HCT116 (cell line): Measurements from ENCODE around the gene KAZN. TPM values are rescaled to one million over a fixed set of nuclear protein-coding genes. Genes with fewer than 3 reads are reported as not detected.

Experiments
- ATAC-seq: fragments of 200-7000 bp; cut with Tn5 transposase; 2 replicates; pipeline ENCODE4 v1.9.1; 2020; ENCODE audit warnings: mild to moderate bottlenecking, moderate library complexity
- BruUV-seq: library from RNA; stranded (reverse); fragments of 400-500 nt; replicated peaks from 2 replicates; lab custom pipeline; 2021; lab: Mats Ljungman, UMichigan
- CTCF ChIA-PET: fragments of 300-600 bp; sonication (Branson Sonifier 250); formaldehyde crosslinking; loops from one replicate; lab custom pipeline; 2021; ENCODE audit warnings: antibody characterized with exemption; lab: Charles Lee
- POLR2A ChIA-PET: fragments of 300-600, 350-600 bp; sonication (Branson Sonifier 250); formaldehyde crosslinking; loops from one replicate; lab custom pipeline; 2021; ENCODE audit warnings: antibody characterized with exemption; lab: Charles Lee
- RAD21 ChIA-PET, 2 experiments: fragments of 300-600 bp; sonication (Branson Sonifier 250); formaldehyde crosslinking; loops; one replicate each; lab custom pipeline; 2023; ENCODE audit warnings: low total read pairs in 2 of 2; ENCODE audit not compliant: uncharacterized antibody in 2 of 2, unreplicated experiment in 2 of 2, low non-redundant PET in 1 of 2; lab: Charles Lee
- DNase-seq: peaks from one replicate; pipeline ENCODE4 v3.0.0-alpha.2; 2010; ENCODE audit warnings: low read depth, low spot score
- H2AFZ ChIP-seq: fragments of 200-600 bp; shearing (Covaris generic), sonication (generic); 2 replicates; pipeline ENCODE4 v1.6.1; 2017; ENCODE audit warnings: low read depth, mixed run types, mixed read lengths, antibody characterized with exemption, low read length; ENCODE audit not compliant: poor library complexity, severe bottlenecking
- H3K27ac ChIP-seq: 2 replicates; pipeline ENCODE4 v1.5.1; 2012; ENCODE audit warnings: low read depth, low read length
- H3K27me3 ChIP-seq: fragments of 200-600 bp; sonication (generic); 2 replicates; pipeline ENCODE4 v1.6.1; 2016; ENCODE audit warnings: mixed run types, low read length, mixed read lengths; ENCODE audit not compliant: insufficient read depth
- H3K36me3 ChIP-seq, 2 experiments: fragments of 200-500 bp in 1 of 2; fragments of 200-600 bp in 1 of 2; sonication (Bioruptor generic) in 1 of 2; sonication (generic) in 1 of 2; 2 replicates each; pipeline versions ENCODE4 v1.5.1 to v1.6.1; 2014 to 2016; ENCODE audit warnings: low read length in 2 of 2, inconsistent platforms in 1 of 2, mixed read lengths in 1 of 2, mixed run types in 1 of 2; ENCODE audit not compliant: insufficient read depth in 2 of 2, control insufficient read depth in 1 of 2
- H3K4me1 ChIP-seq, 2 experiments: fragments of 200-600 bp in 1 of 2; sonication (generic) in 1 of 2; 2 replicates each; pipeline versions ENCODE4 v1.5.1 to v1.6.1; 2012 to 2017; ENCODE audit warnings: low read length in 2 of 2, inconsistent platforms in 1 of 2, mild to moderate bottlenecking in 1 of 2, mixed read lengths in 1 of 2, mixed run types in 1 of 2, moderate library complexity in 1 of 2; ENCODE audit not compliant: insufficient read depth in 2 of 2, control insufficient read depth in 1 of 2
- H3K4me2 ChIP-seq: fragments of 200-600 bp; sonication (generic); 2 replicates; pipeline ENCODE4 v1.6.1; 2017; ENCODE audit warnings: mixed run types, low read length, mixed read lengths
- H3K4me3 ChIP-seq, 2 experiments: fragments of 200-600 bp in 1 of 2; sonication (generic) in 1 of 2; replicated peaks in 1 of 2; 2 replicates each; pipeline ENCODE4 v1.5.1; 2011 to 2016; ENCODE audit warnings: low read length in 2 of 2, control low read depth in 1 of 2, low read depth in 1 of 2, mild to moderate bottlenecking in 1 of 2, mixed read lengths in 1 of 2, mixed run types in 1 of 2
- H3K79me2 ChIP-seq: fragments of 200-600 bp; sonication (generic); 2 replicates; pipeline ENCODE4 v1.6.1; 2017; ENCODE audit warnings: mild to moderate bottlenecking, mixed run types, low read length, moderate library complexity, mixed read lengths; ENCODE audit not compliant: insufficient read depth
- H3K9ac ChIP-seq: fragments of 200-600 bp; sonication (generic); 2 replicates; pipeline ENCODE4 v1.6.1; 2016; ENCODE audit warnings: low read length, mixed read lengths
- H3K9me2 ChIP-seq: fragments of 200-600 bp; sonication (generic), shearing (Covaris generic); 2 replicates; pipeline ENCODE4 v1.6.1; 2017; ENCODE audit warnings: mixed run types, mild to moderate bottlenecking, moderate library complexity; ENCODE audit not compliant: insufficient read depth
- H3K9me3 ChIP-seq, 2 experiments: fragments of 200-500 bp in 1 of 2; fragments of 200-600 bp in 1 of 2; sonication (Bioruptor generic) in 1 of 2; sonication (generic) in 1 of 2; 2 replicates each; pipeline ENCODE4 v1.6.1; 2014 to 2017; ENCODE audit warnings: low read length in 2 of 2, mixed read lengths in 2 of 2, inconsistent platforms in 1 of 2, low read depth in 1 of 2, mild to moderate bottlenecking in 1 of 2, mixed run types in 1 of 2, moderate library complexity in 1 of 2; ENCODE audit not compliant: control insufficient read depth in 1 of 2, insufficient read depth in 1 of 2
- H4K20me1 ChIP-seq: fragments of 200-600 bp; sonication (generic), shearing (Covaris generic); 2 replicates; pipeline ENCODE4 v1.6.1; 2017; ENCODE audit warnings: mixed run types, mild to moderate bottlenecking, moderate library complexity; ENCODE audit not compliant: insufficient read depth
- ATF3 ChIP-seq: IDR thresholded peaks from 2 replicates; pipeline ENCODE4 v1.6.1; 2012
- CBX3 ChIP-seq: IDR thresholded peaks from 2 replicates; pipeline ENCODE4 v1.6.1; 2012; ENCODE audit warnings: low read depth
- ELF1 ChIP-seq: IDR thresholded peaks from 2 replicates; pipeline ENCODE4 v1.6.1; 2012; ENCODE audit warnings: low read depth, borderline replicate concordance
- EZH2 ChIP-seq: fragments of 200-600 bp; sonication (generic); IDR thresholded peaks from 2 replicates; pipeline ENCODE4 v1.6.1; 2017; ENCODE audit warnings: antibody characterized with exemption, mixed run types
- EZH2phosphoT487 ChIP-seq: fragments of 200-600 bp; IDR thresholded peaks from 2 replicates; pipeline ENCODE4 v1.6.1; 2018; ENCODE audit warnings: antibody characterized with exemption, borderline replicate concordance
- JUND ChIP-seq: IDR thresholded peaks from 2 replicates; pipeline ENCODE4 v1.6.1; 2012
- POLR2A ChIP-seq: IDR thresholded peaks from 2 replicates; pipeline ENCODE4 v1.7.0; 2011; ENCODE audit warnings: borderline replicate concordance; ENCODE audit not compliant: insufficient read depth, insufficient read length; ENCODE audit errors: extremely low read depth
- SIN3A ChIP-seq: IDR thresholded peaks from 2 replicates; pipeline ENCODE4 v1.6.1; 2012; ENCODE audit warnings: low read depth
- SRF ChIP-seq: IDR thresholded peaks from 2 replicates; pipeline ENCODE4 v1.6.1; 2012; ENCODE audit warnings: low read depth
- YY1 ChIP-seq: IDR thresholded peaks from 2 replicates; pipeline ENCODE4 v1.6.1; 2011; ENCODE audit warnings: low read length, low read depth, moderate library complexity, mild to moderate bottlenecking; ENCODE audit not compliant: insufficient replicate concordance; ENCODE audit errors: extremely low read depth
- ZFX ChIP-seq: fragments of 450-650 bp; IDR thresholded peaks from 2 replicates; pipeline ENCODE4 v1.6.1; 2017
- ZNF274 ChIP-seq: fragments of 200-500 bp; sonication (Bioruptor generic); IDR thresholded peaks from 2 replicates; pipeline ENCODE4 v1.6.1; 2014; ENCODE audit warnings: mild to moderate bottlenecking, low read depth, low read length, inconsistent platforms
- intact Hi-C: fragments of 100-400 bp; cut with micrococcal nuclease; formaldehyde crosslinking; loops from 2 replicates; pipeline ENCODE4 v1.10.0; 2022
- total RNA-seq: library from RNA; stranded (reverse); gene quantifications from one replicate; pipeline ENCODE4 v1.2.1, GENCODE V29; 2021; ENCODE audit not compliant: unreplicated experiment
- TF ChIP-seq, protein P1 (sequence below): IDR thresholded peaks from 2 replicates; pipeline ENCODE4 v1.6.1; 2012; ENCODE audit warnings: low read depth
- TF ChIP-seq, protein P2 (sequence below): IDR thresholded peaks from 2 replicates; pipeline ENCODE4 v1.6.1; 2011; ENCODE audit warnings: mild to moderate bottlenecking, low read length, moderate library complexity; ENCODE audit not compliant: insufficient replicate concordance; ENCODE audit errors: extremely low read depth
- TF ChIP-seq, protein P3 (sequence below): IDR thresholded peaks from 2 replicates; pipeline ENCODE4 v1.6.1; 2012

Gene KAZN
- total RNA-seq, 1 experiment from 2014 or later: 13.4 TPM

- Histone ChIP-seq H3K9me2 (no peaks in the 10 kb centered on the region), H3K4me2 (no peak overlapping the region), H3K9me3 (no peaks in the 10 kb centered on the region), H3K27ac (no peak overlapping the region), H3K4me3 (no peak overlapping the region), H3K4me1 (no peaks in the 10 kb centered on the region), H3K9ac (no peak overlapping the region), H4K20me1 (no peaks in the 10 kb centered on the region), H3K27me3 (no peaks in the 10 kb centered on the region), H2AFZ (no peak overlapping the region), H3K79me2 (no peaks in the 10 kb centered on the region), H3K36me3 (no peaks in the 10 kb centered on the region)
- DNase-seq: no peak
- BruUV-seq: no TSS peak
- intact Hi-C loops: loop anchor here (5.0 kb wide), 2 partner anchors 936 to 1081 kb away; no protein-coding TSS in a partner anchor
- ChIA-PET CTCF (no interaction called here), RAD21 (no interaction called here), POLR2A (no interaction called here)
- TF ChIP-seq EZH2phosphoT487 (no peak), SIN3A (no peak), CBX3 (no peak), SRF (no peak), ELF1 (no peak), EZH2 (no peak), JUND (no peak), ZNF274 (no peak), ZFX (no peak), POLR2A (no peak), YY1 (no peak), ATF3 (no peak)
- TF ChIP-seq, protein P1, sequence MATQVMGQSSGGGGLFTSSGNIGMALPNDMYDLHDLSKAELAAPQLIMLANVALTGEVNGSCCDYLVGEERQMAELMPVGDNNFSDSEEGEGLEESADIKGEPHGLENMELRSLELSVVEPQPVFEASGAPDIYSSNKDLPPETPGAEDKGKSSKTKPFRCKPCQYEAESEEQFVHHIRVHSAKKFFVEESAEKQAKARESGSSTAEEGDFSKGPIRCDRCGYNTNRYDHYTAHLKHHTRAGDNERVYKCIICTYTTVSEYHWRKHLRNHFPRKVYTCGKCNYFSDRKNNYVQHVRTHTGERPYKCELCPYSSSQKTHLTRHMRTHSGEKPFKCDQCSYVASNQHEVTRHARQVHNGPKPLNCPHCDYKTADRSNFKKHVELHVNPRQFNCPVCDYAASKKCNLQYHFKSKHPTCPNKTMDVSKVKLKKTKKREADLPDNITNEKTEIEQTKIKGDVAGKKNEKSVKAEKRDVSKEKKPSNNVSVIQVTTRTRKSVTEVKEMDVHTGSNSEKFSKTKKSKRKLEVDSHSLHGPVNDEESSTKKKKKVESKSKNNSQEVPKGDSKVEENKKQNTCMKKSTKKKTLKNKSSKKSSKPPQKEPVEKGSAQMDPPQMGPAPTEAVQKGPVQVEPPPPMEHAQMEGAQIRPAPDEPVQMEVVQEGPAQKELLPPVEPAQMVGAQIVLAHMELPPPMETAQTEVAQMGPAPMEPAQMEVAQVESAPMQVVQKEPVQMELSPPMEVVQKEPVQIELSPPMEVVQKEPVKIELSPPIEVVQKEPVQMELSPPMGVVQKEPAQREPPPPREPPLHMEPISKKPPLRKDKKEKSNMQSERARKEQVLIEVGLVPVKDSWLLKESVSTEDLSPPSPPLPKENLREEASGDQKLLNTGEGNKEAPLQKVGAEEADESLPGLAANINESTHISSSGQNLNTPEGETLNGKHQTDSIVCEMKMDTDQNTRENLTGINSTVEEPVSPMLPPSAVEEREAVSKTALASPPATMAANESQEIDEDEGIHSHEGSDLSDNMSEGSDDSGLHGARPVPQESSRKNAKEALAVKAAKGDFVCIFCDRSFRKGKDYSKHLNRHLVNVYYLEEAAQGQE: no peak
- TF ChIP-seq, protein P2, sequence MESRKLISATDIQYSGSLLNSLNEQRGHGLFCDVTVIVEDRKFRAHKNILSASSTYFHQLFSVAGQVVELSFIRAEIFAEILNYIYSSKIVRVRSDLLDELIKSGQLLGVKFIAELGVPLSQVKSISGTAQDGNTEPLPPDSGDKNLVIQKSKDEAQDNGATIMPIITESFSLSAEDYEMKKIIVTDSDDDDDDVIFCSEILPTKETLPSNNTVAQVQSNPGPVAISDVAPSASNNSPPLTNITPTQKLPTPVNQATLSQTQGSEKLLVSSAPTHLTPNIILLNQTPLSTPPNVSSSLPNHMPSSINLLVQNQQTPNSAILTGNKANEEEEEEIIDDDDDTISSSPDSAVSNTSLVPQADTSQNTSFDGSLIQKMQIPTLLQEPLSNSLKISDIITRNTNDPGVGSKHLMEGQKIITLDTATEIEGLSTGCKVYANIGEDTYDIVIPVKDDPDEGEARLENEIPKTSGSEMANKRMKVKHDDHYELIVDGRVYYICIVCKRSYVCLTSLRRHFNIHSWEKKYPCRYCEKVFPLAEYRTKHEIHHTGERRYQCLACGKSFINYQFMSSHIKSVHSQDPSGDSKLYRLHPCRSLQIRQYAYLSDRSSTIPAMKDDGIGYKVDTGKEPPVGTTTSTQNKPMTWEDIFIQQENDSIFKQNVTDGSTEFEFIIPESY: no peak
- TF ChIP-seq, protein P3, sequence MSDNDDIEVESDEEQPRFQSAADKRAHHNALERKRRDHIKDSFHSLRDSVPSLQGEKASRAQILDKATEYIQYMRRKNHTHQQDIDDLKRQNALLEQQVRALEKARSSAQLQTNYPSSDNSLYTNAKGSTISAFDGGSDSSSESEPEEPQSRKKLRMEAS: no peak
- ATAC-seq: no peak
Observed at GRCh38 chr1:15048437-15048980, 450.0 kb downstream of the KAZN start.
